ENCODE data around the gene KIF18A.
"Not testable (repeated sequence)": the region's sequence is repeated elsewhere in the genome, so short reads cannot be mapped to it uniquely, and the experiment has no call there.

KIF18A gene

DNA sequence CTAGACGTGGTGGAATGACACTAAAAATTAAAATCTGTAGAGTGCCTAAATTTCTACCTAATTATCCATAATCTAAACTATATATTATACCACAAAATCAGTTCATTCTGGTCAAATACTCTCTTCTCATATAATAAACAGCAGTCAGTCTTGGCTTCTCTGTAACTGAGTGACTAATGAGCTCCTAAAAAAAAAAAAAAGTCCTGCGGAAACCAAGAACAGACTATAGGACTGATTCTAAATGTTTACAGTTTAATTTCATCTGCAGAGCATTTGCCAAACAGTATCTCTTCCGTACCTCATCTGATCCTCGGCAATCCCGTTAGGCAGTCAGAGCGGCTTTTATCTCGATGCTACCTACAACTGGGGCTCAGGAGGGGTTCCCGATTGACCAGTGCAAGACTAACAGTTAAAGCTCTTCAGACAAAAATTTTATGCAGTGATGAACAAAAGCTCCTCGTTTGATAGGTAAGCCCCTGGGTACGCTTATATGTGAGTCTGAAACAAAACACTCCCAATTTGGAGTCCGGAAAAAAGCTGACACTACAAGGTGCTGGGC, 686 bp downstream of the KIF18A start:
- in situ Hi-C loops (cut with MboI; ENCODE audit: low sequenced_read_pairs): no loop called here

- in situ Hi-C loops (cut with MboI; ENCODE audit: low sequenced_read_pairs): no loop called here
Observed at GRCh38 chr11:28106353-28107043, 1.5 kb downstream of the KIF18A start.

DNA sequence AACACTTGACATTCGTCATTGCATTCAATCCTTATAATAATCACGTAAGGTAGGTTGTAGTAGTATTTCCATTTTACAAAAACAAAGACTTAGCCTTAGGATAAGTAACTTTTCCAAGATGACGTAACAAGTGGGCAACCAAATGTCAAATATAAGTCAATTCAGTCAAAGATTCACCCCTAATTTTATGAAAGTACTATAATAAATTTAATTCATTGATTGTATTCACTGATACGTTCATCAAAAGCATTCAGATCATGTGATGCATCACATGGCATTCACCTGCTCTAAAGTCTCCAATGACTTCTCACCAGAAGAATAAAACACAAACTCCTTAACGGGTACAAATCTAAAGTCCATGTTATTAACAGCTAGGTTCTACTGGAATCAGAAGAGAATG, 2.1 kb downstream of the KIF18A start:
- in situ Hi-C loops (cut with MboI; ENCODE audit: low sequenced_read_pairs): no loop called here

GRCh38 chr11:28104984-28105383, 3.0 kb downstream of the KIF18A start:
- in situ Hi-C loops (cut with MboI; ENCODE audit: low sequenced_read_pairs): no loop called here

DNA sequence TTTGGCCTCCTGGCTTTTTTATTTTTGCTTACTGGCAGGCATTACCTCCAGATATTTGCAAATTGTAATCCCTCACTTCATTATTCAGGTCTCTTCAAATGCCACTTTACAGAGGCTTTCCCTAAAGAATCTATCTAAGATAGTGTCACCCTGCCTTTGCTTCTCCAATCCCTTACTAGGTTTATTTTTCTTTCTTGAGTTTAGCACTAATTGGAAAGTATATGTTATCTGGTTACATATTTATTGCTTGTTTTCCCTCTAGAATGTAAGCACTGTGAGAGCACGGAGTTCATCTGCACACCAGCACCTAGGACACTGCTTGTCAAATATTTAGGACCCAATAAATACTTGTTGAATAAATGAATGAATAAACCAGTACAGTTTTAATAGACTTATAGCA, 3.5 kb downstream of the KIF18A start:
- in situ Hi-C loops (cut with MboI; ENCODE audit: low sequenced_read_pairs): no loop called here

- in situ Hi-C loops (cut with MboI; ENCODE audit: low sequenced_read_pairs): not testable (repeated sequence)
Observed at GRCh38 chr11:28102300-28102699, 5.7 kb downstream of the KIF18A start.

GRCh38 chr11:28100665-28101064, 7.3 kb downstream of the KIF18A start:
- in situ Hi-C loops (cut with MboI; ENCODE audit: low sequenced_read_pairs): no loop called here

DNA sequence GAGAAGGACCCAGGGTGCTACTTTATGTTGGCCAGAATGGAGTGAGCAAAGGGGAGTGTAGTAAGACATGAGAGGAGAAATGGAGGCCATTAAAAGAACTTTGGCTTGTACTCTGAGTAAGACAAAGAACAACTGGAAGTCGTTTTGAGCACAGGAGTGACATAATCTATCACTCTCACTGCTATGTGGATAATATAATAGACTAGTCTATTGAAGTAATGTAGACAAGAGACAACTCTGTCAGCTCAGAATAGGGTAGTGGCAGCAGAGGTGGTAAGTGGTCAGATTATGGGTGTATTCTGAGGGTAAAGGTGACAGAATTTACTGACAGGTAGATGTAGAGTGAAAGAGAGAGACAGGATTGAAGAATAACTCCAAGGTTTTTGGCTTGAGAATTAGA, 8.2 kb downstream of the KIF18A start:
- in situ Hi-C loops (cut with MboI; ENCODE audit: low sequenced_read_pairs): no loop called here

DNA sequence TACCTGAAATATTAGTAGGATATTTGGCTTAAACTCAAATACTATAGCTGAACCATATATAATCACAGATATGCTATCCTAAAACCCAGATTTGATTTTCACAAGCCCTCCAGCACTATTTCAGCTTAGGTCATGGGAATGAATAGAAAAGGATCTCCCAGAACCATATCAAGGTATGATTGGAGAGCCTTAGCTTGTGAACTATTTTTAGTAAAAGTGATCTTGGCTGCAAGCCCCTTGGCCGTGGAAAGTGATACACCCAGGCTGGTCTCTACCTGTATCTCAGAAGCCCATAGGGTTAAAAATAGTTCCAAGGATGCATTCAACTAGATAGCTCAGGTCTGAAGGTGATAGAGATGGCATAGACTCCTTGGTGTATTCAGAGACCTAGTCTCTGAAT, 9.7 kb downstream of the KIF18A start:
- in situ Hi-C loops (cut with MboI; ENCODE audit: low sequenced_read_pairs): no loop called here

- in situ Hi-C loops (cut with MboI; ENCODE audit: low sequenced_read_pairs): no loop called here
Observed at GRCh38 chr11:28092786-28093185, 15.2 kb downstream of the KIF18A start.

DNA sequence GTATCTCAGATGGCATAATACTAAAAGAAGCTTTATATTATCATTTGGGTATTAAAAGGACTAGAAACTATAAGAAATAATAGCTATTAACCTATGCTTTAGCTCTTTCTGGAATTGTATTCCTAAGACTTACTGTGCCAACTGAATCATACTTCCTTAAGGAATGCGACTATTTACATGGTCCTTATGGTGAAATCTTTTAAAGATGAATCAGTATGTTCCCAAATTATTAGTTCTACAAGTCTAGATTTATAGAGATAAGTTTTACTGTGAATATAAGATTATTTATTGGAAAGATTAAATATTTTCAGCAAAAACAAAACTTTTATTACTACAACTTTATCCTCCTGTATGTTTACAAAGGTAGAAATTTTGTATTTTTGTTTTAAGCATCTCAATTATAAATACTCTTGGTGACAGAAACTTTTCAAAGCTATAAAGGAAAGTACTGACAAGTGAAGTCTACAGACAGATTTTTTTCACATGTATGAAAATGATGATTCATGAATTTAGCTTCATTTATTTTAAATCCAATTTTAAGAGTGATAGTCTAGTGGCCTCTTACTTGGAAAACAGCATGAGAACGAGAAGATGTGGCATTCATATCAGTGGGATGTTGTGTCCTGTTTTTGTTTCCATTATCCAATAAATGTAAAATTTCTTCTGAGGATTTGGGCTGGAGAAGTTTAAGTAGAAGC, 17.8 kb downstream of the KIF18A start:
- in situ Hi-C loops (cut with MboI; ENCODE audit: low sequenced_read_pairs): no loop called here

GRCh38 chr11:28089378-28089777, 18.6 kb downstream of the KIF18A start:
- in situ Hi-C loops (cut with MboI; ENCODE audit: low sequenced_read_pairs): no loop called here

DNA sequence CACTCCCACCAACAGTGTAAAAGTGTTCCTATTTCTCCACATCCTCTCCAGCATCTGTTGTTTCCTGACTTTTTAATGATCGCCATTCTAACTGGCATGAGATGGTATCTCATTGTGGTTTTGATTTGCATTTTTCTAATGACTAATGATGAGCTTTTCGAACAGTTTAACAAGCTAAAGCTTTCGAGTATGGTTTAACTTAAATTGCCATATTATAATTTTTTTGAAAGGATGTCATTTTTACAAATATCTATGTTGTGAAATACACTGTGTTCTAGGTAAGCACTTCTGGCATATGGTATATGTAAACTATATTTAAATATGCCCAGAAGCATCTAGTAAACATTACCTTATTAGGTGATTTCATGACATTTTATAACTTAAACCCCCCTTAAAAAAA, 20.3 kb downstream of the KIF18A start:
- in situ Hi-C loops (cut with MboI; ENCODE audit: low sequenced_read_pairs): not testable (repeated sequence)

DNA sequence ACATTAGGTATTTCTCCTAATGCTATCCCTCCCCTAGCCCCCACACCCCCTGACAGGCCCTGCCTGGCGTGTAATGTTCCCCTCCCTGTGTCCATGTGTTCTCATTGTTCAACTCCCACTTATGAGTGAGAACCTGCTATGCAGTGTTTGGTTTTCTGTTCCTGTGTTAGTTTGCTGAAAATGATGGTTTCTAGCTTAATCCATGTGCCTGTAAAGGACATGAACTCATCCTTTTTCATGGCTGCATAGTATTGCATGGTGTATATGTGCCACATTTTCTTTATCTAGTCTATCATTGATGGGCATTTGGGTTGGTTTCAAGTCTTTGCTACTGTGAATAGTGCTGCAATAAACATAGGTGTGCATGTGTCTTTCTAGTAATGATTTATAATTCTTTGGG, 20.8 kb downstream of the KIF18A start:
- in situ Hi-C loops (cut with MboI; ENCODE audit: low sequenced_read_pairs): not testable (repeated sequence)

- in situ Hi-C loops (cut with MboI; ENCODE audit: low sequenced_read_pairs): no loop called here
Observed at GRCh38 chr11:28086569-28086968, 21.4 kb downstream of the KIF18A start.

DNA sequence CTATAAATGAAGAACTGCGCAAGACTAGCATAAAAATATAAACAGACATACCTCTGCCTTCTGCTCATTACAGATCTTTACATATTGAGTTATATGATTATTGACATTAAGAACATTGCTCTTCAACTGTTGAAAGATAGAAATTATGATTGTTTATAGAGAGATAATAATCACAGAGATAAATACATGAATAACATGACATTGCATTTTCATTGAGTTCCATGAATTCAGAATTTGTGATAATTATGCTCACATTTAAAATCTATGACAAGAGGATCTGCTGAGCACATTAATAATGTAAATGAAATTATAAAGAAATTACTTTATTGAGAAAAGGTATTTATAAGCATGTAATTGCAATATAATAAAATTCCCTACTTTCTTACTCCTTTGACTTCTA, 24.8 kb downstream of the KIF18A start:
- in situ Hi-C loops (cut with MboI; ENCODE audit: low sequenced_read_pairs): no loop called here

DNA sequence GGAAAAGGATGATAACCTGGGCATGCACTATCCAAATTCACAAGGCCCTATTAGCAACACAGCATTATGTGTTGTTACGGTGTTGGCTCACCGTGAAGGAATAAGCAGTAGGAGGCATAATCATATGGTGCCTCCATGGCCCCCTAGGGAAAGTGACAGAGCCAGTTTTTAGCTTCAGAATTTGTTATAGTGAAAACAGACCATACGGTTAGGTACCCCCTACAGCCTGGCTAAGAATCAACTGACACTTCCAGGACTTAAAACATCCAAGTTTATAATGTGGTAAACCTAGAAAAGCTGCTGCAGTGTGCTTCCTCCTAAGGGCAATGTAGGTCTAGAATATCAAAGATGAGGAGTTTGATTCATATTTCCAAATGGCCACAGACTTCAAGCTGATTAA, 30.4 kb downstream of the KIF18A start:
- in situ Hi-C loops (cut with MboI; ENCODE audit: low sequenced_read_pairs): no loop called here

DNA sequence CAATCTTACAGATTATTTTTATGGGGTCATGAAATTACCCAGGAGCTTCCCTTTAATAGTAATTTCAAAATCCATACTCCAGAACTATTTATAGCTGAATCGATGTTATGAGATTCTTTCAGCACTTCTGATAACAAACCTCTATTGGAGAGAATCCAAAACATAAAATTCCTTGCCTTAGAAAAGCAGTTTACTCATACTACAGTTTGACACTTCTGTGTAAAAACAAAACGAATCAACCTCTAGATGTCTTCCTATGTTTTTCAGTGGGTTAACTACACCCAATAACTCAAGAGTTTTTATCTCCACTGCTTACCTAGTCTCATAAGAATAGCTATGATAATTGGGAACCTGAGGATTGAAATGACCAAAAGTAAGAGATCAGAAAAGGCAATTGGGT, 35.6 kb downstream of the KIF18A start:
- in situ Hi-C loops (cut with MboI; ENCODE audit: low sequenced_read_pairs): no loop called here

DNA sequence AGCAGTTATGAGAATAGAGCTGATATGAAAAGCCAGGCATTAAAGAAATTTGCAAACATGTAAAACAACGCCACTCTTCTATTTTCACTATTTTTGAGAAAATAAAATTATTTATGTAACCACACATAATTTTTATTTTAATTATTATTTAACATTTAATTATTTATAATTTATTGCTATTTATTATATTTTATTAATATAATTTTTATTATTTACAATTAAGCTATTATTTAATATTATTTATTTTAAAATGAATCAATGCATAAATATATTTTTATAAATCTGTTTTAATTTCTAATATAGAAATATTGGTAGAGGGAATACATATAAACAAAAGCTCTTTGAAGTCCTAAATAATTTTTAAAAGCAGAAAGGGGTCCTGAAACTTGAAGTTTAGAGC, 36.7 kb downstream of the KIF18A start:
- in situ Hi-C loops (cut with MboI; ENCODE audit: low sequenced_read_pairs): no loop called here

DNA sequence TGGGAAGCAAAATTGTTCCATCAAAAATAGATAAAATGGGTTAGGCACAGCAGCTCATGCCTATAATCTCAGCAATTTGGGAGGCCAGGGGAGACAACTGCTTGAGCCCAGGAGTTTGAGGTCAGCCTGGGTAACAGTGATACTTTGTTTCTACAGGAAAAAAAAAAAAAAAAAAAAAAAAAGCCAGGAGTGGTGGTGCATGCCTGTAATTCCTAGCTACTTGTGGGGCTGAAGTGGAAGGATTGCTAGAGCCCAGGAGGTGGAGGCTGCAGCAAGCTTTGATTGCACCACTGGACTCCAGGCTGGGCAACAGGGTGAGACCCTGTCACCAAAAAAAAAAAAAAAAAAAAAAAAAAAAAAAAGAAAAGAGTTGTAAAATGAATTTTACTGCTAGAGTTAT, 49.6 kb downstream of the KIF18A start:
- in situ Hi-C loops (cut with MboI; ENCODE audit: low sequenced_read_pairs): no loop called here

DNA sequence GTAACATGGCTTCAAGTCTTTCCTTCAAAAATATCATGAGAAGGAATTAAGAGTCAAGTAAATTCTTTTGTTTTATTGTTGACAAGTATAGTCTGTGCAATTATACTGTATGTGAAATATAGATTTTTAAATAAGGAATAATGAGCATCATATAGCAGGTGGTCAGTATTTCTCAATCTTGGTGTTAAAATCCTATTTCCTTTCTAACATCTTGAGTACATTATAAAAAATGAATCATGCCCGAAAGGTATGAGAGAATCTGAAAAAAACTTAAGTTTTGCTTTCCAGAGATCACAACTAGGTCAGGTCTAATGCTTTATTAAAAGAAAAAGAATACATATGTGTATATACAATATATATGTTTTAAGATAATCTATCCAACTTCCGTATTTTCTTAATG, 53.1 kb downstream of the KIF18A start:
- in situ Hi-C loops (cut with MboI; ENCODE audit: low sequenced_read_pairs): no loop called here

Measured in hTERT RPE-1 (cell line).